H9 (cell line): ENCODE results near the gene USP6NL. TPM values are rescaled to one million over a fixed set of nuclear protein-coding genes. Genes with fewer than 3 reads are reported as not detected.

Experiments
- DNase-seq: peaks from one replicate; pipeline ENCODE4 v3.0.0-alpha.2; 2017
- H2AFZ ChIP-seq: one replicate; pipeline ENCODE4 v1.6.1; 2013; ENCODE audit warnings: mild to moderate bottlenecking, low read length, control low read depth, moderate library complexity
- H2AK5ac ChIP-seq: 2 replicates; pipeline ENCODE4 v1.6.1; 2013; ENCODE audit warnings: low read length, control low read depth, mixed read lengths; ENCODE audit not compliant: insufficient read length
- H2BK120ac ChIP-seq: one replicate; pipeline ENCODE4 v1.6.1; 2013; ENCODE audit warnings: low read depth, mild to moderate bottlenecking, low read length, control low read depth, inconsistent platforms; ENCODE audit not compliant: poor library complexity, severe bottlenecking
- H2BK12ac ChIP-seq: 2 replicates; pipeline ENCODE4 v1.6.1; 2013; ENCODE audit warnings: low read length, control low read depth, mixed read lengths, low read depth; ENCODE audit not compliant: insufficient read length
- H2BK15ac ChIP-seq: 2 replicates; pipeline ENCODE4 v1.6.1; 2013; ENCODE audit warnings: low read depth, low read length, control low read depth
- H2BK20ac ChIP-seq: one replicate; pipeline ENCODE4 v1.6.1; 2013; ENCODE audit warnings: low read depth, mild to moderate bottlenecking, low read length, control low read depth, inconsistent platforms; ENCODE audit not compliant: poor library complexity, severe bottlenecking
- H2BK5ac ChIP-seq: 2 replicates; pipeline ENCODE4 v1.6.1; 2013; ENCODE audit warnings: low read length, control low read depth, mixed read lengths; ENCODE audit not compliant: insufficient read length
- H3K14ac ChIP-seq: 2 replicates; pipeline ENCODE4 v1.6.1; 2013; ENCODE audit warnings: low read length, control low read depth; ENCODE audit not compliant: insufficient read depth
- H3K18ac ChIP-seq: 2 replicates; pipeline ENCODE4 v1.6.1; 2013; ENCODE audit warnings: low read depth, mild to moderate bottlenecking, mixed read lengths, low read length, control low read depth; ENCODE audit not compliant: insufficient read length
- H3K23ac ChIP-seq: 2 replicates; pipeline ENCODE4 v1.6.1; 2013; ENCODE audit warnings: low read length, control low read depth, mixed read lengths, low read depth; ENCODE audit not compliant: insufficient read length
- H3K23me2 ChIP-seq: 2 replicates; pipeline ENCODE4 v1.6.1; 2013; ENCODE audit warnings: low read depth, mild to moderate bottlenecking, mixed read lengths, low read length, control low read depth; ENCODE audit not compliant: insufficient read length, poor library complexity, severe bottlenecking
- H3K27ac ChIP-seq: 2 replicates; pipeline ENCODE4 v1.5.1; 2013; ENCODE audit warnings: low read length, control low read depth, mixed read lengths, low read depth; ENCODE audit not compliant: insufficient read length
- H3K27me3 ChIP-seq: 2 replicates; pipeline ENCODE4 v1.6.1; 2013; ENCODE audit warnings: low read length, control low read depth, inconsistent platforms; ENCODE audit not compliant: insufficient read depth
- H3K4ac ChIP-seq: 2 replicates; pipeline ENCODE4 v1.6.1; 2013; ENCODE audit warnings: low read depth, mild to moderate bottlenecking, control low read depth, inconsistent platforms, low read length, moderate library complexity
- H3K4me1 ChIP-seq: 2 replicates; pipeline ENCODE4 v1.6.1; 2013; ENCODE audit warnings: low read length, control low read depth, inconsistent platforms; ENCODE audit not compliant: insufficient read depth
- H3K4me2 ChIP-seq: 2 replicates; pipeline ENCODE4 v1.6.1; 2013; ENCODE audit warnings: low read length, control low read depth, mixed read lengths; ENCODE audit not compliant: insufficient read length, insufficient read depth
- H3K56ac ChIP-seq: 2 replicates; pipeline ENCODE4 v1.6.1; 2013; ENCODE audit warnings: low read depth, mild to moderate bottlenecking, mixed read lengths, low read length, control low read depth; ENCODE audit not compliant: insufficient read length
- H3K79me1 ChIP-seq: 2 replicates; pipeline ENCODE4 v1.6.1; 2013; ENCODE audit warnings: low read depth, mild to moderate bottlenecking, moderate library complexity, low read length, control low read depth, inconsistent platforms; ENCODE audit not compliant: insufficient read depth, poor library complexity, severe bottlenecking
- H3K79me2 ChIP-seq: 2 replicates; pipeline ENCODE4 v1.6.1; 2013; ENCODE audit warnings: low read length, control low read depth, inconsistent platforms; ENCODE audit not compliant: insufficient read depth
- H3K9ac ChIP-seq: 2 replicates; pipeline ENCODE4 v1.6.1; 2013; ENCODE audit warnings: low read length, control low read depth, mixed read lengths; ENCODE audit not compliant: insufficient read length; ENCODE audit errors: extremely low read depth
- H3K9me3 ChIP-seq: one replicate; pipeline ENCODE4 v1.6.1; 2013; ENCODE audit warnings: low read depth, low read length, inconsistent platforms; ENCODE audit not compliant: control insufficient read depth
- H3T11ph ChIP-seq: one replicate; pipeline ENCODE4 v1.6.1; 2013; ENCODE audit warnings: mild to moderate bottlenecking, low read length, control low read depth, inconsistent platforms
- H4K20me1 ChIP-seq: one replicate; pipeline ENCODE4 v1.6.1; 2013; ENCODE audit not compliant: control insufficient read depth, insufficient read length, insufficient read depth
- H4K5ac ChIP-seq: 2 replicates; pipeline ENCODE4 v1.6.1; 2013; ENCODE audit warnings: low read depth, mild to moderate bottlenecking, mixed read lengths, low read length, control low read depth; ENCODE audit not compliant: insufficient read length
- H4K8ac ChIP-seq: replicated peaks from 2 replicates; pipeline ENCODE4 v1.6.1; 2013; ENCODE audit warnings: low read length, control low read depth, mixed read lengths, low read depth; ENCODE audit not compliant: insufficient read length
- H4K91ac ChIP-seq: 2 replicates; pipeline ENCODE4 v1.6.1; 2013; ENCODE audit warnings: low read depth, mild to moderate bottlenecking, moderate library complexity, mixed read lengths, low read length, control low read depth; ENCODE audit not compliant: insufficient read length
- H3K27ac Mint-ChIP-seq, 3 experiments: 2 replicates in 2 of 3; 3 replicates in 1 of 3; pipeline ENCODE4 v1.8.0; 2020 to 2021; ENCODE audit warnings: mixed read lengths in 3 of 3, mild to moderate bottlenecking in 1 of 3, moderate library complexity in 1 of 3
- H3K27me3 Mint-ChIP-seq: 2 replicates; pipeline ENCODE4 v1.8.0; 2021; ENCODE audit warnings: low read depth, mild to moderate bottlenecking, moderate library complexity, mixed read lengths
- H3K36me3 Mint-ChIP-seq, 3 experiments: 2 replicates in 2 of 3; 3 replicates in 1 of 3; pipeline ENCODE4 v1.8.0; 2020 to 2021; ENCODE audit warnings: low read depth in 3 of 3, mixed read lengths in 3 of 3; ENCODE audit not compliant: insufficient read depth in 1 of 3
- H3K4me1 Mint-ChIP-seq, 2 experiments: 2 replicates each; pipeline ENCODE4 v1.8.0; 2020; ENCODE audit warnings: mixed read lengths in 2 of 2
- H3K4me3 Mint-ChIP-seq, 2 experiments: 2 replicates in 1 of 2; 3 replicates in 1 of 2; pipeline ENCODE4 v1.8.0; 2020 to 2021; ENCODE audit warnings: mild to moderate bottlenecking in 2 of 2, mixed read lengths in 2 of 2, moderate library complexity in 1 of 2
- H3K9me3 Mint-ChIP-seq, 2 experiments: 2 replicates in 1 of 2; 3 replicates in 1 of 2; pipeline ENCODE4 v1.8.0; 2020; ENCODE audit warnings: mild to moderate bottlenecking in 2 of 2, mixed read lengths in 2 of 2, moderate library complexity in 1 of 2
- WGBS: extraction: QIAGEN DNeasy Blood & Tissue Kit; methylation state at CpG from one replicate; pipeline ENCODE4 v1.1.7; 2013; ENCODE audit warnings: missing lambda C conversion rate, low lambda C conversion rate, mixed read lengths; ENCODE audit not compliant: insufficient read length; ENCODE audit errors: extremely low coverage; 5-methylcytosine and 5-hydroxymethylcytosine counted together
- total RNA-seq: library from RNA; stranded (reverse); gene quantifications from 2 replicates; pipeline ENCODE4 v1.2.1, GENCODE V29; 2021
- TF ChIP-seq, protein P1 (sequence below): fragments of 200-600 bp; sonication (generic); conservative IDR thresholded peaks from 3 replicates; pipeline ENCODE4 v1.8.0; 2021; ENCODE audit warnings: antibody characterized with exemption, mild to moderate bottlenecking

The USP6NL gene
- total RNA-seq, 1 experiment from 2014 or later: 28.3 TPM

DNA sequence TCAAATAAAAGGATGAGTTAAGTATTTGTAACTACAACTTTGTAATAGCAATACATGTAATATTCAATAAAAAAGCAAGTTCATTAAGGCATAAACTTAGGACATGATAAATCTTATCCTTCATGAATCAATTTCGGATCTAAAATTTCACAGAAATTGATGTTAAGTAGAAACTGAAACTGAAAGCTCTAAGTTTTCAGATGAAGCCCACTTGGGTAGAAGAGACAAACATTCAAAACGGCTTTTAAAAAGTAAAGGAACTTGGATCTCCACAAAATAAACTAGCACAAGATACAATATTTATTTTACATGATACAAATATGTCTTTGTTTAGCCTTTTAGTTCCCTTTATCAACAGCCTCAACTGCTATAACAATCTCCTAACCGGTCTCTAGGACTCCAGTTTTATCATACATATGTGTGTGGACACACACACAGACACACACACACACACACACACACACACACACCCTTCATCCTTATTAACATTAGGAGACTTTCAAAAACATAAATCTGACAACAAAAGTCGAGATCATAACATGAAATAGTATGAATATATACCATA is 83.7 kb downstream of the USP6NL start:
- Histone ChIP-seq H4K20me1 (no peaks in the 10 kb centered on the region), H2AFZ (no peak overlapping the region), H3T11ph (no peak overlapping the region), H4K5ac (no peak overlapping the region), H4K8ac (no peak overlapping the region), H3K23me2 (no peaks in the 10 kb centered on the region), H4K91ac (no peak overlapping the region), H3K56ac (no peak overlapping the region), H2BK120ac (no peak overlapping the region), H3K9ac (no peak overlapping the region), H2BK12ac (no peak overlapping the region), H3K27ac (no peak overlapping the region), H3K18ac (no peak overlapping the region), H3K79me1 (peaks cover 5% of the 10 kb centered on the region), H3K4ac (no peak overlapping the region), H3K4me1 (peaks cover 3% of the 10 kb centered on the region; the same call in 1 of the 2 replicates), H2BK20ac (no peak overlapping the region), H2BK15ac (no peak overlapping the region), H3K4me2 (no peak overlapping the region), H3K23ac (no peak overlapping the region), H2AK5ac (no peak overlapping the region), H3K14ac (no peak overlapping the region), H3K79me2 (peaks cover 5% of the 10 kb centered on the region; the same call in 1 of the 2 replicates), H2BK5ac (no peak overlapping the region), H3K27me3 (no peaks in the 10 kb centered on the region), H3K9me3 (no peaks in the 10 kb centered on the region)
- Mint-ChIP-seq H3K4me3 (no peak overlapping the region), H3K36me3 (peaks cover 3 to 8% (median 5%) of the 10 kb centered on the region in 3 experiments; a peak in 5 of 7 replicates), H3K4me1 (peaks cover 3 to 6% of the 10 kb centered on the region in 2 experiments), H3K9me3 (no peaks in the 10 kb centered on the region), H3K27ac (no peak overlapping the region), H3K27me3 (no peaks in the 10 kb centered on the region)
- no peak for DNase-seq
- no CpG with 5 or more reads among the region's 4 CpGs for WGBS
- TF ChIP-seq, protein P1, sequence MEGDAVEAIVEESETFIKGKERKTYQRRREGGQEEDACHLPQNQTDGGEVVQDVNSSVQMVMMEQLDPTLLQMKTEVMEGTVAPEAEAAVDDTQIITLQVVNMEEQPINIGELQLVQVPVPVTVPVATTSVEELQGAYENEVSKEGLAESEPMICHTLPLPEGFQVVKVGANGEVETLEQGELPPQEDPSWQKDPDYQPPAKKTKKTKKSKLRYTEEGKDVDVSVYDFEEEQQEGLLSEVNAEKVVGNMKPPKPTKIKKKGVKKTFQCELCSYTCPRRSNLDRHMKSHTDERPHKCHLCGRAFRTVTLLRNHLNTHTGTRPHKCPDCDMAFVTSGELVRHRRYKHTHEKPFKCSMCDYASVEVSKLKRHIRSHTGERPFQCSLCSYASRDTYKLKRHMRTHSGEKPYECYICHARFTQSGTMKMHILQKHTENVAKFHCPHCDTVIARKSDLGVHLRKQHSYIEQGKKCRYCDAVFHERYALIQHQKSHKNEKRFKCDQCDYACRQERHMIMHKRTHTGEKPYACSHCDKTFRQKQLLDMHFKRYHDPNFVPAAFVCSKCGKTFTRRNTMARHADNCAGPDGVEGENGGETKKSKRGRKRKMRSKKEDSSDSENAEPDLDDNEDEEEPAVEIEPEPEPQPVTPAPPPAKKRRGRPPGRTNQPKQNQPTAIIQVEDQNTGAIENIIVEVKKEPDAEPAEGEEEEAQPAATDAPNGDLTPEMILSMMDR: no peak
